Thyroid gland (tissue), 4 donors: ENCODE results near the gene TAT.

Experiments used
- CTCF ChIP-seq, 6 experiments: fragments of 200-600 bp in 3 of 6; fragments of 450-650 bp in 3 of 6; sonication (generic) in 3 of 6; IDR thresholded peaks; one replicate each; pipeline ENCODE4 v1.5.1; 2016 to 2019; ENCODE audit warnings: antibody characterized with exemption in 6 of 6, mild to moderate bottlenecking in 2 of 6, inconsistent platforms in 1 of 6, moderate library complexity in 1 of 6
- POLR2A ChIP-seq, 2 donors: fragments of 450-650 bp; IDR thresholded peaks; one replicate each; pipeline ENCODE4 v1.6.1; 2017; ENCODE audit warnings: antibody characterized with exemption in 2 of 2, mild to moderate bottlenecking in 2 of 2, moderate library complexity in 1 of 2

GRCh38 chr16:71572497-71573116, 4.3 kb downstream of the TAT start:
- no peak for TF ChIP-seq POLR2A (IDR thresholded peaks at IDR 0.05)
- no peak for TF ChIP-seq CTCF (IDR thresholded peaks at IDR 0.05)
